HepG2 (cell line): Measurements from ENCODE around the gene PAIP2. TPM values are rescaled to one million over a fixed set of nuclear protein-coding genes. Genes with fewer than 3 reads are reported as not detected.

Experiments
- BORCS8-MEF2B ChIP-seq: sonication (generic); formaldehyde crosslinking; IDR thresholded peaks from 2 replicates; pipeline ENCODE4 v1.8.0; 2022; ENCODE audit warnings: mild to moderate bottlenecking, missing genetic modification reagents
- IKZF1 ChIP-seq: fragments of 450-650 bp; IDR thresholded peaks from 2 replicates; pipeline ENCODE4 v1.7.1; 2016
- NFE2L2 ChIP-seq: fragments of 150-350 bp; IDR thresholded peaks from 2 replicates; pipeline ENCODE4 v1.6.1; 2014; ENCODE audit warnings: low read length
- PATZ1 ChIP-seq: sonication (generic); formaldehyde crosslinking; IDR thresholded peaks from 2 replicates; pipeline ENCODE4 v1.4.0; 2020; ENCODE audit warnings: missing genetic modification reagents
- RBM39 ChIP-seq: fragments of 200-400 bp; formaldehyde crosslinking; IDR thresholded peaks from one replicate; pipeline ENCODE4 v1.6.1; 2018; ENCODE audit warnings: antibody characterized with exemption, mild to moderate bottlenecking, low read depth, low read length; ENCODE audit not compliant: poor library complexity, severe bottlenecking
- SRSF1 ChIP-seq: fragments of 200-400 bp; formaldehyde crosslinking; optimal IDR thresholded peaks from 2 replicates; pipeline ENCODE3; 2017; ENCODE audit warnings: mild to moderate bottlenecking, low read depth, low read length, moderate library complexity
- TAF1 ChIP-seq: sonication (generic); formaldehyde crosslinking; IDR thresholded peaks from 2 replicates; pipeline ENCODE4 v1.4.0; 2020; ENCODE audit warnings: missing genetic modification reagents
- ZHX1 ChIP-seq: sonication (generic); formaldehyde crosslinking; IDR thresholded peaks from 2 replicates; pipeline ENCODE4 v1.8.1; 2022; ENCODE audit warnings: low read depth, mild to moderate bottlenecking, missing genetic modification reagents
- ZMYM2 ChIP-seq: sonication (generic); formaldehyde crosslinking; IDR thresholded peaks from 2 replicates; pipeline ENCODE4 v1.8.0; 2022; ENCODE audit warnings: mild to moderate bottlenecking, missing genetic modification reagents
- ZNF501 ChIP-seq: sonication (generic); formaldehyde crosslinking; IDR thresholded peaks from 2 replicates; pipeline ENCODE4 v1.5.1; 2020; ENCODE audit warnings: mild to moderate bottlenecking, moderate library complexity, missing genetic modification reagents
- ZNF687 ChIP-seq: sonication (generic); formaldehyde crosslinking; IDR thresholded peaks from 2 replicates; pipeline ENCODE4 v1.5.1; 2020; ENCODE audit warnings: mild to moderate bottlenecking, missing genetic modification reagents, moderate library complexity
- ZNF841 ChIP-seq: sonication (generic); formaldehyde crosslinking; IDR thresholded peaks from 2 replicates; pipeline ENCODE4 v1.8.1; 2023; ENCODE audit warnings: missing genetic modification reagents, borderline replicate concordance
- ZSCAN30 ChIP-seq: sonication (generic); formaldehyde crosslinking; IDR thresholded peaks from 2 replicates; pipeline ENCODE4 v1.5.0; 2020; ENCODE audit warnings: mild to moderate bottlenecking, missing genetic modification reagents
- polyA plus RNA-seq, 8 experiments: library from polyadenylated mRNA; depleted of rRNA in 3 of 8; stranded (reverse) in 7 of 8; unstranded in 1 of 8; fragments of >200 nt; fragmentation: Illumina TruSeq in 4 of 8; extraction: Trizol in 4 of 8; gene quantifications; 2 replicates each; pipeline versions ENCODE4 v1.2.1 to v1.2.3, GENCODE V29; 2011 to 2016; ENCODE audit warnings: low read depth in 4 of 8, missing spikeins in 1 of 8, mixed read lengths in 1 of 8; ENCODE audit not compliant: insufficient read depth in 1 of 8
- total RNA-seq, 5 experiments: library from RNA; depleted of rRNA; stranded (reverse); fragments of >200 nt; fragmentation: Illumina TruSeq; extraction: Trizol; gene quantifications; 2 replicates each; pipeline ENCODE4 v1.2.3, GENCODE V29; 2016; ENCODE audit warnings: low read depth in 1 of 5
- TF ChIP-seq, protein P1 (sequence below): sonication (generic); formaldehyde crosslinking; IDR thresholded peaks from 2 replicates; pipeline ENCODE4 v1.4.0; 2020; ENCODE audit warnings: missing genetic modification reagents, borderline replicate concordance

PAIP2 gene
- total and polyA plus RNA-seq, 2 of the 13 experiments (the other 11 are each of a cell fraction or from before 2014, with no cell fraction given), result 61.5 to 76.3 TPM

GRCh38 chr5:139381837-139382761 lies 40.4 kb downstream of the PAIP2 start (continued):
- no peak for TF ChIP-seq ZHX1
- peak; percentile 73 for TF ChIP-seq ZNF687
- no peak for TF ChIP-seq NFE2L2
- TF ChIP-seq PATZ1 (CRISPR knock-in tag), result peak; percentile 40; the same call in 1 of the 2 replicates
- 0 out of 2 replicates have a peak, but pooled peaks have one; percentile 25 for TF ChIP-seq ZNF501 (CRISPR knock-in tag)
- TF ChIP-seq ZNF841 (CRISPR knock-in tag), result no peak
- TF ChIP-seq ZSCAN30, result no peak
- TF ChIP-seq, protein P1, sequence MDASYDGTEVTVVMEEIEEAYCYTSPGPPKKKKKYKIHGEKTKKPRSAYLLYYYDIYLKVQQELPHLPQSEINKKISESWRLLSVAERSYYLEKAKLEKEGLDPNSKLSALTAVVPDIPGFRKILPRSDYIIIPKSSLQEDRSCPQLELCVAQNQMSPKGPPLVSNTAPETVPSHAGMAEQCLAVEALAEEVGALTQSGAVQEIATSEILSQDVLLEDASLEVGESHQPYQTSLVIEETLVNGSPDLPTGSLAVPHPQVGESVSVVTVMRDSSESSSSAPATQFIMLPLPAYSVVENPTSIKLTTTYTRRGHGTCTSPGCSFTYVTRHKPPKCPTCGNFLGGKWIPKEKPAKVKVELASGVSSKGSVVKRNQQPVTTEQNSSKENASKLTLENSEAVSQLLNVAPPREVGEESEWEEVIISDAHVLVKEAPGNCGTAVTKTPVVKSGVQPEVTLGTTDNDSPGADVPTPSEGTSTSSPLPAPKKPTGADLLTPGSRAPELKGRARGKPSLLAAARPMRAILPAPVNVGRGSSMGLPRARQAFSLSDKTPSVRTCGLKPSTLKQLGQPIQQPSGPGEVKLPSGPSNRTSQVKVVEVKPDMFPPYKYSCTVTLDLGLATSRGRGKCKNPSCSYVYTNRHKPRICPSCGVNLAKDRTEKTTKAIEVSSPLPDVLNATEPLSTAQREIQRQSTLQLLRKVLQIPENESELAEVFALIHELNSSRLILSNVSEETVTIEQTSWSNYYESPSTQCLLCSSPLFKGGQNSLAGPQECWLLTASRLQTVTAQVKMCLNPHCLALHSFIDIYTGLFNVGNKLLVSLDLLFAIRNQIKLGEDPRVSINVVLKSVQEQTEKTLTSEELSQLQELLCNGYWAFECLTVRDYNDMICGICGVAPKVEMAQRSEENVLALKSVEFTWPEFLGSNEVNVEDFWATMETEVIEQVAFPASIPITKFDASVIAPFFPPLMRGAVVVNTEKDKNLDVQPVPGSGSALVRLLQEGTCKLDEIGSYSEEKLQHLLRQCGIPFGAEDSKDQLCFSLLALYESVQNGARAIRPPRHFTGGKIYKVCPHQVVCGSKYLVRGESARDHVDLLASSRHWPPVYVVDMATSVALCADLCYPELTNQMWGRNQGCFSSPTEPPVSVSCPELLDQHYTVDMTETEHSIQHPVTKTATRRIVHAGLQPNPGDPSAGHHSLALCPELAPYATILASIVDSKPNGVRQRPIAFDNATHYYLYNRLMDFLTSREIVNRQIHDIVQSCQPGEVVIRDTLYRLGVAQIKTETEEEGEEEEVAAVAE (CRISPR knock-in tag), result no peak
- no peak for TF ChIP-seq ZMYM2 (CRISPR knock-in tag)
- TF ChIP-seq SRSF1, result no peak
- no peak for TF ChIP-seq RBM39
- no peak for TF ChIP-seq IKZF1
- no peak for TF ChIP-seq BORCS8-MEF2B
- no peak for TF ChIP-seq TAF1 (CRISPR knock-in tag)
